RPMI7951 (cell line): ENCODE measurements around the gene INO80C. TPM values are rescaled to one million over a fixed set of nuclear protein-coding genes. Genes with fewer than 3 reads are reported as not detected.
A peak's percentile ranks its signal among the peaks of the same experiment; 100 is the strongest.
"Not testable (repeated sequence)": the region's sequence is repeated elsewhere in the genome, so short reads cannot be mapped to it uniquely, and the experiment has no call there.

ENCODE experiments used
- DNase-seq: peaks from one replicate; pipeline ENCODE4 v3.0.0-alpha.2; 2012; ENCODE audit warnings: low read depth
- total RNA-seq: library from RNA; depleted of rRNA; stranded (reverse); fragments of >200 nt; shearing (Covaris generic); gene quantifications from 2 replicates; pipeline ENCODE4 v1.2.3, GENCODE V29; 2014

INO80C gene
- total RNA-seq, 1 experiment from 2014 or later = 1.7 TPM

GRCh38 chr18:35460736-35461161 is 37.0 kb downstream of the INO80C start:
- DNase-seq = peak; percentile 21

GRCh38 chr18:35459997-35460396 is 37.8 kb downstream of the INO80C start:
- DNase-seq = no peak

DNA sequence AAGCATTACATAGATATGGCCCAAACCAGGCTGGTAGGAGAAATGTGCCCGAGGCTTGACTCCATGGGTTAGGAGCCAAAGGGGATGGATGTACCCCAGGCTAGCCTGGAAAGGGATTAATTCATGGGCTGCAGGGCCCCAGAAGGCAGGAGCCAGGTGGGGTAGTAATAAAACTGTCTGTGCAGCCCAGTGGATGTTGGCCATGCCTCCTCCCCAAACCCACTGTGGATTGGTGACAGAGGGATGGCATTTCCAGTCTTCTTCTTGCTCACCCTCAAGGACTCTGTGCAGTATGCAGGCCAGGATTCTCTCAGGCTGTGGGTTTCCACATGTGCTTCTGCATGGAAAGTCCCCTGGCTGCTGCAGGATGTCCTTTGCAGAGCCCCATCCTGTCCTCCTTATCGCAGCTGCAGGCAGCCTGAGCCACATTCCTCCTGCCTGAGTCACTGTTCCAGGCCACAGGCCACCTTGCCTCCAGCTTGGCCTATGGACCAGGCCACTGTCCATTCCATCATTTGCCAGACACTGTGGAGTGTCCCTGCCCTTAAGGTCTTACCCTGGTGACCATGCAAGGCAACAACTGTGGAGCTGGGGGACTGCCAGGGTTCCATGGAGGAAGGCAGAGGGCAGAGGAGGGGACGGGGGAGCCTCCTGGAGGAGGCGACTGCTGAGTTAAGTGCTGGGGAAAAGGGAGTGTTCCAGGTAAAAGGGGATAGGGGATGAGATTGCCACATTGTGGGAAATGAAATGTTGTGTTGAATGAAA is 38.9 kb downstream of the INO80C start:
- peak; percentile 96 for DNase-seq

GRCh38 chr18:35458271-35458670 is 39.5 kb downstream of the INO80C start:
- DNase-seq = peak; percentile 24

GRCh38 chr18:35457140-35457704 is 40.5 kb downstream of the INO80C start:
- no peak for DNase-seq

DNA sequence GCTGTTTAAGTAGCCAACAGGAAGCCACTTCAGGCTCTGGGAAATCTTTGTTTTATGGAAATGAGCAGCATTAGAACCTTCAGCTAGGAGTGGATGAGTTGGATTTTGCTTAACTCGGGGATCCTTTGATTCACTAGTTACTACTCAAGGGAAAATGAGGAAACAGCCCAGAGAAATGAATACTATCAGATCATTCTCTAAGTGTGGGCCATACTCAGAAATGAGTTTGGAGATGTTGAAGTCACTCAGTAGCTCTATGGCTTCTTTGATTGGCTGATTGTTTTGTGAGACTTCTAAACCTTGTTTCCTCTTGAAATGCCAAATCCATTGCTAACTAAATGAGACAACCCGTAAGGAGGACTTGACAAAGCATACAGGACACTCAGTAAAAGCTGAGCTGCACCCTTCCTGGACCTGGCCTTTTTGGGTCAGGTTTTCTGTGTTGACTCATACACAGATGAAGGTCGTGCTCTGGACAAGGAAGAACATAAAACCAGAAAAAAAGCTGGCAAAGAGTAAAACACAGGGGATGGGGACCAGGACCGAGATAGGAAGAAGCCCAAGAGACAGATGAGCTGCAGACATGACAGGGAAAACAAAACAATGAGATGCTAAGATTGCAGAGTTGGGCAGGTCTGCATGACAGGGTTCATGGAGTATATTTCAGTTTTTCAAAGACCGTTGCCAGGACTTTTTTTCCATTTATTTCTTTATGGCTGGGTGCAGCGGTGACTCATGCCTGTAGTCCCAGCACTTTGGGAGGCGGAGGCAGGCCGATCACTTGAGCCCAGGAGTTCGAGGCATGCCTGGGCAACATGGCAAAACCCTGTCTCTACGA is 41.6 kb downstream of the INO80C start:
- peak; percentile 40 for DNase-seq

GRCh38 chr18:35454803-35455202 is 43.0 kb downstream of the INO80C start:
- no peak for DNase-seq

DNA sequence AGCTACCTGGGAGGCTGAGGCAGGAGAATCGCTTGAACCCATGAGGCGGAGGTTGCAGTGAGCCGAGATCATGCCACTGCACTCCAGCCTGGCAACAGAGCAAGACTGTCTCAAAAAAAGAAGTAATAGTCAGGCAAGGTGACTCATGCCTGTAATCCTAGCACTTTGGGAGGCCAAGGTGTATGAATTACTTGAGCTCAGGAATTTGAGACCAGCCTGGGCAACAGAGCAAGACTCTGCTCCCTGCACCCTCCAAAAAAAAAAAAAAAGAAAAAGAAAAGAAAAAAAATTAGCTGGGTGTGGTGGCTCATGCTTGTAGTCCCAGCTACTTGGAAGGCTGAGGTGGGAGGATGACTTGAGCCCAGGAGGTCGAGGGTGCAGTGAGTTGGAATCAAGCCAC is 44.7 kb downstream of the INO80C start:
- not testable (repeated sequence) for DNase-seq

DNA sequence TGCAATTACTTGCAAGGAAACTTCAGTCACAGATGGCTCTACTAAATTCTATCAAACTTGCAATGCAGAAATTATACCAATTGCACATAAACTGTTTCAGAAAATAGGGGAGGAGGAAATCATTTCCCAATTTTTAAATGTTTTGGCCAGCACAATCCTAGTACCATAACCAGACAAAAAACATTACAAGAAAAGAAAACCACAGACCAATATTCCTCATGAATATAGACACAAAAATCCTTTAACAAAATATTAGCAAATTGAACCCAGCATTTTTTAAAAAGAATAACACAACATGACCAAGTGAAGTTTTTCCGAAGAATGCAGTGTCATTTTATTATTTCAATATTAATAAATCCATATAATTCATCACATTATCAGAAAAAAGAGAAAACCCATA is 45.8 kb downstream of the INO80C start:
- DNase-seq = no peak

GRCh38 chr18:35451032-35451431 is 46.7 kb downstream of the INO80C start:
- no peak for DNase-seq

DNA sequence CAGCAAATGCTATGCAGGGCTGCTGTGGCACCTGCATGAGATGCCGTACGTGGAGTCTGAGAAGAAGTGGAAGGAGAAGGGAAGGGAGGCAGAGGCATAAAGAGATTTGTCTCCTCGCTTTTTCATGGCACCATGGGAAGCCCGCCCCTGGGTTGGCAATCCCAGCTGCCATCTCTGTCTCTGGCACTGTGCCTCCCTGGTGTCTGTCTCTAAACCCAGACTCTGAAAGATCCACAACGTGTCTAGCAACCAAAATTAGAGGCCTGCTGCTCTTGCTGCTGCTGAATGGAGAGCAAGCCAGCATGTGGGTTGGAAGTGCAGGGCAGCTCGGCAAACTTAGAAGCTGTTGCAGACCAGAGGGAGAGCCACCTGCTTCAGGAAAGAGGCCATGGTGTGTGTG is 53.1 kb downstream of the INO80C start:
- no peak for DNase-seq

- DNase-seq = no peak
Measured at GRCh38 chr18:35443847-35444246, 53.9 kb downstream of the INO80C start.

DNA sequence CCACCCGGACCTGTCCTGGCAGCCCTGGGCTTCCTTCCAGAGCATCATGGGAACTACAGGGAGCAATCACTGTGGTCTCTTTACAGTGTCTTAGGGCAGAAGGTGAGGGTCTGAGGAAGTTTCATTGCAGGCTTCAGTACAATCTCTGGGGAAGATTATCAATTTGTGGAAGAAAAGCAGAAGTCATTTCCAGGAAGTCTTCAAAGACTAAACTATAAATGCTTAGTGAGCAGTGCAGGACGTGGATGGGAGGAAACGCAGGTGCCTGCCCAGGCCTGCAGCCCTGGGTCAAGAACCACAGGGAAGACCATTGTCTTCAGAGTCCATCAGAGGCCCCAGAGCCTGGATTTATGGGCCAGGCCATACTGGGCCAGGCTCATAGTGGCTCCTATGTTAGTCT is 54.3 kb downstream of the INO80C start:
- no peak for DNase-seq

GRCh38 chr18:35442701-35443100 is 55.1 kb downstream of the INO80C start:
- DNase-seq = no peak

DNA sequence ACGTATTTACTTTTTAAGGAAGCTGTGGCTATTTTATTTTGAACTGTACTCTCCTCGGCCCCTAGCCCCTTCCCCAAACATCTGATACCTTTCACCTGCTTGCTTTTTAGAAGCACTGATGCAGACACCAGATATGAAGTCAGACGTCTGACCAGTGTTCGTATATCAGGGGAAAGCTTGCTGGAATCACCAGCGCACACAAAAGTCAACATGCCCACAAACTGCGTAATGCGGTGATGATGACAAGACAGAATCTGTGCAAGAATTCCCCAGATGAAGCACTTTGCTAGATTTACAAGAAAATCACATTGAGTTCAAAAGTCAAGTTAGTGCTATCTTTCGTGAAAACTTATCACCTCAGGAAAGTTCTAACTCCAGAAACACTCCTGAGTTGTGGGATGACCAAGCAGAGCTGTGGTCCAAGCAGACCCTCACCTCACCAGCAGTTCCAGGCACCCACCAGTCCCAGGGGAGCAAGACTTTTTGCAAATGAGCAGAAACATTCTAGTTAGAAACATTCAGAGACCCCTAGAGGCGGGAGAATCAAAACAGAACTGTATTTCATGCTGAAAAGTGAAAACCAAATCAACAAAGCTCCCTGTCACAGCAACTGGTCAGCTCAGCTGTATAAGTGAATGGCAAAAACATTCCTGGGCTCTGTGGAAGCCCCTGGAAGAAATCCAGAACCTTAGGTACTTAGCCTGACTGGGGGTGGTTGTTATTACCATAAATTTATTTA is 55.7 kb downstream of the INO80C start:
- no peak for DNase-seq

- no peak for DNase-seq
Measured at GRCh38 chr18:35438480-35439234, 59.1 kb downstream of the INO80C start.

- no peak for DNase-seq
Measured at GRCh38 chr18:35437836-35438235, 59.9 kb downstream of the INO80C start.

DNA sequence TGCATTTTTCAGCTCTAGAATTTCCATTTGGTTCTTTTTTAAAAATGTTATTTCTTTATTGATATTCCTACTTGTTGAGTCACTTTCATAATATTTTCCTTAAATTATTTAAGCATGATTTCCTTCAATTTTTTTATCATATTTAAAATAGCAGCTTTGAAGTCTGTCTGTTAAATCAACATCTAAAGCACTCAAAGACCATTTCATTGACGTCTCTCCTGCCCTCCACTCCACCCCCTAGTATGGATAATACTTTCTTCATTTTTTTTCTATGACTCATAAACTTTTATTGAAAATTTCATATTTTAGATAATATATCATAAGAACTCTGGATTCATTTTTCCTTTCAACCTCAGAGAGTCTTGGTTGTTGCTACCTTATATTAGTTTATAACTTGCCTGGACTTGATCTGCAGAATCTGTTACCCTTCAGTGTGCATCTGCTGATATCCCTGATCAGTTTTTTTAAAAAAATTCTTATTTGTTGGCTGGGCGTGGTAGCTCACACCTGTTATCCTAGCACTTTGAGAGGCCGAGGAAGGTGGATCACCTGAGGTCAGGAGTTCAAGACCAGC is 61.6 kb downstream of the INO80C start:
- no peak for DNase-seq

GRCh38 chr18:35435401-35435800 is 62.4 kb downstream of the INO80C start:
- no peak for DNase-seq

DNA sequence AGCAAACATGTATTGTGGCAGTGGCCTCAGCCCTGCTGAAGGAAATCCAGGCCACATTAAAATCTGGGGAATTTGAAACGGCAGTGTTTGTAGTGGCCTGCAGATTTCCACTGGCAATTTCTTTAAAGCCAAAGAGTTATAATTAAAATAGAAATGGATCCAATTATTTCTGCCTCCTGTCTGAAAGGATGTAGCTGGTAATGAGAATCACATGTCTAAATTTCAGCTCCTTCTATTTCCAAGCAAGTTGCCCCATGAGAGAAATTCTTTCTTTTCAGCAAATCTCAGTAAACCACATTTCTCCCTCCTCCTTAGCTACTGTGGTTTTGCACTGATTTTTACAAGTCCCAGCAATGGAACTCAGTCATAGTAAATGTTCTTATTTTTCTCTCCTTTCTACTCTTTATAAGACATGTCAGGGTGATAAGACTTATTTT is 65.2 kb downstream of the INO80C start:
- DNase-seq = peak; percentile 29

- no peak for DNase-seq
Measured at GRCh38 chr18:35431374-35431741, 66.4 kb downstream of the INO80C start.
